Endothelial cell of hepatic sinusoid (primary cell): Measurements from ENCODE around the gene TIAM2.

ENCODE experiments used
- in situ Hi-C: cut with HindIII; loops from 2 replicates; pipeline ENCODE4 v1.10.0; 2017; ENCODE audit warnings: low sequenced_read_pairs

TIAM2 gene

DNA sequence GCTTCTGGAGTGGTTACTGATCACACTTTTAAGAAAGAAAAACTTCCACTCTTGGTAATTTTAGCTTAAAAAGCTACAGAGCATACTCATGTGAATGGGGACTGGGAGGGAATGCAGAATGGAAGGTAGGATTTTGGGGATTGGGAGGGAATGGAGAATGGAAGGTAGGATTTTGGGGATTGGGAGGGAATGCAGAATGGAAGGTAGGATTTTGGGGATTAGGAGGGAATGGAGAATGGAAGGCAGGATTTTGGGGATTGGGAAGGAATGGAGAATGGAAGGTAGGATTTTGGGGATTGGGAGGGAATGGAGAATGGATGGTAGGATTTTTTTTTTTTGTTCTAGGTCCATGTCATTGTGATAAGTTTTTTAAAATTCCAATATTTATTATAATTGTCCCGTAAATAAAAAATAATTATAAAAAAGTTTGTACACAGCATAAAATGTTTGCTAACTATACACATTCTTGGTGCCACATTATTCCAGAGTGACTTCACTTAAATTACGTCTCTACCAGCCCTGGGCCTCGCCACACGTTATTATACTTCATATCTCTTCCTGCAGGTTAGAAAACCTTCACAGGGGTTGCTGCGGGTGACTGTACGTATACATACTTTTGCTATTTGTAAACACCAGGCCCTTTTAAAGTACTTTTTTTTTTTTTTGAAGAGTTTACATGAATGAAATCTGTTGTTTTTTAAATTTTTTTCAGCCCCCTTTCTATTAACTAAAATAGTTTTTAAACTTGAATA lies 127.3 kb downstream of the TIAM2 start:
- in situ Hi-C loops: no loop called here

GRCh38 chr6:155123520-155123919 lies 128.4 kb downstream of the TIAM2 start:
- in situ Hi-C loops: no loop called here

DNA sequence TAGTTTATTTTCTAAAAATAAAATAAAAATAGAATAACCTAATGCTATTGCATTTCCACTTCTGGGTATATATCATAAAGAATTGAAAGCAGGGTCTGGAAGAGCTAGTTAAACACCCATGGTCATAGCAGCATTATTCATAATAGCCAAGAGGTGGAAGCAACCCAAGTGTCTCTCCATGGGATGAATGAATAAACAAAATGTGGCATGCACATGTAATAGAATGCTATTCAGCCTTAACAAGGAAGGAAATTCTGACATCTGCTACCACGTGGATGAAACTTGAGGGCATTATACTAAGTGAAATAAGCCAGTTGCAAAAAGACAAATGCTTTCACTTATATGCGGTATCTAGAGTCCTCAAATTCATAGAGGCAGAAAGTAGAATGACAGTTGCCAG lies 130.8 kb downstream of the TIAM2 start:
- in situ Hi-C loops: no loop called here

GRCh38 chr6:155126727-155127439 lies 131.8 kb downstream of the TIAM2 start:
- in situ Hi-C loops: no loop called here

- in situ Hi-C loops: no loop called here
Observed at GRCh38 chr6:155128977-155129376, 133.9 kb downstream of the TIAM2 start.

DNA sequence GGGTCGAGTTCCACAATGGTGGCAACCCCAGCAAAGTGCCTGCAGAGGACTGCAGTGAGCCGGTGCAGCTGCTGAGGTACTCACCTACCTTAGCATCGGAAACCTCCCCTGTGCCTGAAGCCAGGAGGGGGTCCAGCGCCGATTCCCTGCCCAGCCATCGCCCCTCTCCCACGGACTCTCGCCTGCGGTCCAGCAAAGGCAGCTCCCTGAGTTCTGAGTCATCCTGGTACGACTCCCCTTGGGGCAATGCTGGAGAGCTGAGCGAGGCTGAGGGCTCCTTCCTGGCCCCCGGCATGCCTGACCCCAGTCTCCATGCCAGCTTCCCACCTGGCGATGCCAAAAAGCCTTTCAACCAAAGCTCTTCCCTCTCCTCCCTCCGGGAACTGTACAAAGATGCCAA lies 134.6 kb downstream of the TIAM2 start:
- in situ Hi-C loops: no loop called here

- in situ Hi-C loops: no loop called here
Observed at GRCh38 chr6:155130161-155130853, 135.2 kb downstream of the TIAM2 start.

GRCh38 chr6:155132617-155133016 lies 137.5 kb downstream of the TIAM2 start:
- in situ Hi-C loops: no loop called here

DNA sequence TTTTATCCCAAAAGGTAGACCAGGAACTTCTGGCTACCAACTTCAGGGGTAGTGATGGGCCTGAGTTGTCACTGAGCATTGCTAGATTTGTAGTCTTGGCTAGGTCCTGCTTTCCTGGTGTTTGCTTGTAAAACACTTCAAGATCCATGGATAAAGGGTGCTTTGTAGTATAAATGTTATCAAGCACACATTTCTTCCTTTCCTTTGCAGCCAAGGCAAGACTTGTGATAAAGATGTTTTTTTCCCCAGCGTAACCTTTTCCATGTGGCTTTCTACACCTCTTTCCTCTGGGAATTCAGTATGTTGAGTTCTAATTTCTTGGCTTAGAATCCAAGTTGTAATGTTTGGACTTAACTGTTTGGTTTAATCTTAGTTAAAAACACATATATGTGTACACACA lies 145.9 kb downstream of the TIAM2 start:
- in situ Hi-C loops: no loop called here

- in situ Hi-C loops: no loop called here
Observed at GRCh38 chr6:155141512-155141911, 146.4 kb downstream of the TIAM2 start.

DNA sequence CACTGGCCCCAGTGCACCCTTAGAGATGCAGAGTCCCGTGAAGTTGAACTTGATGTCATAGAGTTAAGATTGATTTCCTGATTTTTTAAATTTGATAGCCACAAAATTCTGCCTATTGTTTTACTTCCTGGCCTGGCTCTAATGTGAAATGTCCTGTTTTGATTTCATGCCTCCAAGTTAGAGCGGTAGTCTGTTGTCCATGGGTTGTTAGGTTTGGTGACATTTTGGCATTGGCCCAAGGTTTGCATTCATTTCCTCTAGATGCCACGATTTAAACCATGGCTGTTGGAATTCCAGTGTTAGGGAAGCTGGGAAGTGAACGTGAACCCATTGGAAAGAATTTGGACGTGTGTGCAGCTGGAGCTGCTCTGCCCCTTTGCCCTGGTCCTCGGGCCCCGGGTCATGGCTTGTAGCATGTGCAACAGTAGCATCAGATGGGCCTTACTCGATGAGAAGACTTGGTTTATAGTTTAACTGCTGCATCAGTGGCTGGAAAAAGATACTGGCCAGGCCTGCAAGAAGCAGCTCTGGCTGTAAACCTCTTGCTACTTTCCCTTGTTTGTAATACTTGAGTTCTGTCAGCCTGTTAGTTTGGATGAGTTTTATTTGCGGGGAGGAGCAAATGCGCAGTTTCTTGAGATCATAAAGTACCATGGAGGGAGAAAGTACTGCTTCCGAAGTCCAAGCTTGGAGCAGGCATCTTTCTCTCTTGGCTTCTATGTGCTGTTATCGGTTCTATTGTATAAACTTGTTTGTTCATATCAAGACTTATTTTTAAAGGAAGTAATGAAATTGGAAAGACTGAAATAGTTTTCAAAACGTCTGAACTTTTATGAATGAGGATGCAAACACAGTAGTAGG lies 147.3 kb downstream of the TIAM2 start:
- in situ Hi-C loops: no loop called here

- in situ Hi-C loops: no loop called here
Observed at GRCh38 chr6:155143029-155143577, 148.0 kb downstream of the TIAM2 start.

DNA sequence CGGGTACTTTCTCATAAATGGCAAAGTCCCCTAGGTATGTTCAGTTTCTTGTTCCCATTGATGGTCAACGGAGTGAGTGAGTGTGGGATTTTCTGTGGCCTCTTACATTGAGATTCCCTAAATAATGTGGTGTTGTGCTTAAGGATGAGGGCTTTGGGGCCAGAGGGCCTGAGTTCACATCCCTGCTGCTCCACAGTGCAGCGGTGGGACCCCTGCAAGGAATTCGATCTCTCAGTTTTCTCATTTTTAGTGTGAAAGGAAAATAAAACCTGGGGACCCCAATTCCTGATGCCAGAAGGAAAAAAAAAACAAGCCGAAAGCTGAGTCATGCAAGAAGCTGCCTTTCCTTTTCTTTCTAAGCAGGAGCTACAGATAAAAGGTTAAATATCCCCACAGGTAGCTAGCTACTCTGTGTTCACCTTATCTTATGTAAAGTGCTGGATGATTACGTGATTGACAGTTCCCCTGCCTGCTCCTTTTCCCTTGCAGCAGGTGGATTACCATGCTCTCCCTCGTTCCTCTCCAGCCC lies 148.5 kb downstream of the TIAM2 start:
- in situ Hi-C loops: no loop called here

DNA sequence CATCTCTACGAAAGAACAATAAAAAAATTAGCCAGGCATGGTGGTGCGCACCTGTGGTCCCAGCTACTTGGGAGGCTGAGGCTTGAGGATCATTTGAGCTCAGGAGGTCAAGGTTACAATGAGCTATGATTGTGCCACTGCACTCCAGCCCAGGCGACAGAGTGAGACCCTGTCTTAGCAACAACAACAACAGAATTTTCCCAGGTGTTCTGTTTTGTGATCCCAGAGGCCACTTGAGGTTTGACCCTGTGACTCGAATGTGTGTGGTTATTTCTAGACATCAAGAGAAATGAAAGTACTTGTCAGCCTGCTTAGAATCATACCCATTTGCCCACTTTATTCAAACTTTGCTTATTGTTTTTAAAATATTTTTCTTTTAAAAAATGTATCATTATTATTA lies 151.1 kb downstream of the TIAM2 start:
- in situ Hi-C loops: no loop called here

GRCh38 chr6:155147958-155148663 lies 153.0 kb downstream of the TIAM2 start:
- in situ Hi-C loops: no loop called here

- in situ Hi-C loops: no loop called here
Observed at GRCh38 chr6:155150967-155151671, 156.0 kb downstream of the TIAM2 start.

- in situ Hi-C loops: no loop called here
Observed at GRCh38 chr6:155152211-155153076, 157.3 kb downstream of the TIAM2 start.

DNA sequence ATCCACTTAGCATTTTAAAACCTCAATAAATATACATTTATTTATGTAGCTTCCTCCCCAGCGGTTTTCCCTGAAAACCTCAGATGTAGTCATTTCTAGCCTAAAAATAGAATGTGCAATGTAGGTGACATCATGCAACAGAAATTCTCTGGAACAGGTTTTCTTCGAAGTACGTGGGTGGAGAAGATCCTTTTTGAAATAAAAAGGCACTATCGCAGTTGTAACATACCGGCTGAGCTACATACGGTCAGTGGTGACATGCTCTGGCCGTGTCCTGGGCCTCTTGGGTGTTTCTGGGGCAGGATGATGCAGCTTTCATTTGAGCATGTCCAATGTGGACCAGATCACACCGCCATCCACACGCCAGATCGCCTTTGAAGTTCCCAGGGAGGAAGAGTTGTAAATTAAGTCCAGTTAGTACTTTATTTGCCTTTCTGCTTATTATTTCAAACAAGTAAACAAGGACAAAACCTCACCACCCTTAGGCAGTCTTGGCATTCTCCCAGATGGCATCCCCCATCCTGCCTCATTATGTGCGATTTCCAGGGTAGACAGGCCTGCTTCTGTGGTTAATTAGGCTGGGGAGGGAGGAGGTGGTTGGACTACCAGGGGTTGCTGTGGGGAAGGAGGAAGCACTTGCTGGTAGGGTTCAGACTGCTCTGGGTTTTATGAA lies 159.2 kb downstream of the TIAM2 start:
- in situ Hi-C loops: no loop called here
